Subcutaneous adipose tissue (tissue), 4 donors: ENCODE data around the gene KRT2. TPM values are rescaled to one million over a fixed set of nuclear protein-coding genes. Genes with fewer than 3 reads are reported as not detected.

Experiments used
- CTCF ChIP-seq: fragments of 450-650 bp; IDR thresholded peaks from one replicate; pipeline ENCODE4 v1.5.1; 2016; ENCODE audit warnings: low read depth, mild to moderate bottlenecking, control low read depth, antibody characterized with exemption, moderate library complexity
- total RNA-seq, 4 donors: library from RNA; depleted of rRNA; stranded (reverse); fragments of >200 nt; gene quantifications; one replicate each; pipeline ENCODE4 v1.1.0, GENCODE V29; 2016

The KRT2 gene
- total RNA-seq, 4 donors from 2014 or later: not detected

DNA sequence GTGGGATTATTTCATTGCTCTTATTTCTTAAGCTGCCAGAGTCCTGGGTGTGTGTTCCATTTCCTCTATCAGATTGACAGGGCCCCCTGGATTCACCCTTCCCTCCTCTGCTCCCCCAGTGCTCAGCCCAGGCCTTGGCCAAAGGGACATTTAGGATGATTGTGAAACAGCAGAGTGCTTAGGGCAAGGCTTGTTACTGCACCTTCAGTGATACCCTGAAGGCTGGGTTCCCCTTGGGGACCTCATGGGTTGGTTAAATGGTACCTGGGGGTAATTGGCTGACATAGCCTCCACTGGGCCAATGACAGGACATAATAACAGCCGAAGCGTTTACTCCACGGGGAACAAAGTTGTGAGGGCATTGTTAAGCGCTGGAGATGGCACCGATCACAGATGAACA lies 49.5 kb downstream of the KRT2 start:
- no peak for TF ChIP-seq CTCF

- no peak for TF ChIP-seq CTCF
These were observed 50.3 kb downstream of the KRT2 start for GRCh38 chr12:52601671-52602070.

DNA sequence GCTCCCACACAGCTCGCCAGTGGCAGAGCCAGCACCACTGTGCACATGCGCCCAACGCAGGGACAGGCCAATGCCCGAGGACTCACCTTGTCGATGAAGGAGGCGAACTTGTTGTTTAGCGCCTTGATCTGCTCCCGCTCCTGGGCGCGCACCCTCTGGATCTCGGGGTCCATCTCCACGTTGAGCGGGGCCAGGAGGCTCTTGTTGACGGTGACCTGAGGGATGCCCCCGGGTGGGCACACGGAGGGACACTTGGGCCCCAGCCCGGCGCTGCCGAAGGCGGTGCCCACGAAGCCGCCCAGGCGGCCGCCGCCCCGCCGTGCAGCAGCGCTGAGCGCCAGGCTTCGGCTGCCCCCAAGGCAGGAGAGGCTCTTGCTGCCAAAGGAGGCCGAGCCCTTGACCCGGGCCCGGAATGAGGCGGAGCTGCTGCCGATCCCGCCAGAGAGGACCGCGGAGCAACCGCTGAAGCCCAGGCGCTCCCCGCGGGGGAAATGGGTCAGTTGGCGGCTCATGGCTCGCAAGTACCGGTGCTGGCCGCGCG lies 51.0 kb downstream of the KRT2 start, which contains the start of gene KRT72:
Gene KRT72 (minus strand): TSS at position 523 of the 541 bp plus-strand sequence. CDS start 11 bp downstream, at position 512.
- TF ChIP-seq CTCF: no peak

- TF ChIP-seq CTCF: no peak
These were observed 51.5 kb downstream of the KRT2 start for GRCh38 chr12:52600475-52600874.

DNA sequence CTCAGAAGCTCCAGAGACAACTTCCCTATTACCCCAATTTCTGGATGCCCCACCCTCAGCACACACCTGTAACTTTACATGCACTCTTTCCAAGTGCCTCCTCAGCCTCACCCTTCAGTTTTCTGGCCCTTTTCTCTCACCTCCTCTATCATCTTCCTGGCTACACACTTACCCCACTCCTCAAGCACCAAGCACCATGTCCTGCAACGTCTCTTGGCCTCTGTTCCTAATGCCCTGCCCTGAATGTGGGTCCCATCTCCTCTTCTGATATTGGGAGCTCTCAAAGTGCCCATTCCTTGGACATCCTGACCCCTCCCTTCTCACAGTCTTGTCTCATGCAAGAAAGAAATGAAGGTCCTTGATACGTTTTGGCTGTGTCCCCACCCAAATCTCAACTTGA lies 51.9 kb downstream of the KRT2 start:
- no peak for TF ChIP-seq CTCF

GRCh38 chr12:52598966-52599365 lies 53.0 kb downstream of the KRT2 start:
- no peak for TF ChIP-seq CTCF

Other genes starting within 250 kb of the KRT2 start
- not detected for gene KRT82, start 245.9 kb downstream of the KRT2 start, total RNA-seq
- not detected for gene KRT75, start 217.8 kb downstream of the KRT2 start, total RNA-seq
- gene KRT6B, start 200.1 kb downstream of the KRT2 start, total RNA-seq: not detected
- not detected for gene KRT6C, start 178.4 kb downstream of the KRT2 start, total RNA-seq
- gene KRT6A, start 159.0 kb downstream of the KRT2 start, total RNA-seq: under 1 TPM in 1 of 4 donors, not detected in 3; 0.98 TPM
- 1 to 10 TPM in 1 of 4 donors, under 1 TPM in 2, not detected in 1; 0.33 to 1.3 (median 0.88) TPM for gene KRT5, start 131.8 kb downstream of the KRT2 start, total RNA-seq
- gene KRT71, start 99.1 kb downstream of the KRT2 start, total RNA-seq: not detected
- gene KRT74, start 78.4 kb downstream of the KRT2 start, total RNA-seq: not detected
- not detected for gene KRT72, start 50.7 kb downstream of the KRT2 start, total RNA-seq
- gene KRT73, start 33.7 kb downstream of the KRT2 start, total RNA-seq: not detected
- gene KRT1, start 28.2 kb upstream of the KRT2 start, total RNA-seq: under 1 TPM in 1 of 4 donors, not detected in 3; 0.38 TPM
- gene KRT77, start 51.3 kb upstream of the KRT2 start, total RNA-seq: 1 to 10 TPM in 1 of 4 donors, under 1 TPM in 1, not detected in 2; 0.17 to 1.5 TPM
- not detected for gene KRT76, start 125.1 kb upstream of the KRT2 start, total RNA-seq
- gene KRT3, start 143.9 kb upstream of the KRT2 start, total RNA-seq: not detected
- gene KRT4, start 161.9 kb upstream of the KRT2 start, total RNA-seq: not detected
- gene KRT79, start 182.1 kb upstream of the KRT2 start, total RNA-seq: 1 to 10 TPM in 2 of 4 donors, under 1 TPM in 1, not detected in 1; 0.22 to 3.6 (median 2.0) TPM
- not detected for gene KRT78, start 196.8 kb upstream of the KRT2 start, total RNA-seq